Measurements from ENCODE around the gene COLEC12. TPM values are rescaled to one million over a fixed set of nuclear protein-coding genes. Genes with fewer than 3 reads are reported as not detected.

Gene COLEC12
- total RNA-seq, 4 donors from 2014 or later = 1.4 to 12.2 (median 4.0) TPM

- no peak for TF ChIP-seq POLR2A (IDR thresholded peaks at IDR 0.05)
- TF ChIP-seq, protein P1, sequence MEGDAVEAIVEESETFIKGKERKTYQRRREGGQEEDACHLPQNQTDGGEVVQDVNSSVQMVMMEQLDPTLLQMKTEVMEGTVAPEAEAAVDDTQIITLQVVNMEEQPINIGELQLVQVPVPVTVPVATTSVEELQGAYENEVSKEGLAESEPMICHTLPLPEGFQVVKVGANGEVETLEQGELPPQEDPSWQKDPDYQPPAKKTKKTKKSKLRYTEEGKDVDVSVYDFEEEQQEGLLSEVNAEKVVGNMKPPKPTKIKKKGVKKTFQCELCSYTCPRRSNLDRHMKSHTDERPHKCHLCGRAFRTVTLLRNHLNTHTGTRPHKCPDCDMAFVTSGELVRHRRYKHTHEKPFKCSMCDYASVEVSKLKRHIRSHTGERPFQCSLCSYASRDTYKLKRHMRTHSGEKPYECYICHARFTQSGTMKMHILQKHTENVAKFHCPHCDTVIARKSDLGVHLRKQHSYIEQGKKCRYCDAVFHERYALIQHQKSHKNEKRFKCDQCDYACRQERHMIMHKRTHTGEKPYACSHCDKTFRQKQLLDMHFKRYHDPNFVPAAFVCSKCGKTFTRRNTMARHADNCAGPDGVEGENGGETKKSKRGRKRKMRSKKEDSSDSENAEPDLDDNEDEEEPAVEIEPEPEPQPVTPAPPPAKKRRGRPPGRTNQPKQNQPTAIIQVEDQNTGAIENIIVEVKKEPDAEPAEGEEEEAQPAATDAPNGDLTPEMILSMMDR (IDR thresholded peaks at IDR 0.05) = no peak
- intact Hi-C loops (cut with DNase I) = no loop called here
- Histone ChIP-seq H3K4me3 (no peak overlapping the region), H3K27ac (no peak overlapping the region), H3K9me3 (no peaks in the 10 kb centered on the region), H3K4me1 (peaks cover 0 to 21% (median under 1%) of the 10 kb centered on the region in 3 donors), H3K36me3 (no peaks in the 10 kb centered on the region), H3K27me3 (no peaks in the 10 kb centered on the region)
- no peak for DNase-seq
- WGBS, 2 donors = 70 to 78% methylated on average over 6 to 7 of the region's 7 CpGs
Measured at GRCh38 chr18:389658-390357, 110.7 kb downstream of the COLEC12 start.

GRCh38 chr18:388200-388599 lies 112.3 kb downstream of the COLEC12 start:
- no peaks in the 10 kb centered on the region for H3K27me3 ChIP-seq
- DNase-seq = no peak
- no peaks in the 10 kb centered on the region for H3K9me3 ChIP-seq
- peaks cover 0 to 7% (median 0%) of the 10 kb centered on the region in 3 donors for H3K4me1 ChIP-seq
- intact Hi-C loops (cut with DNase I) = no loop called here
- no peak overlapping the region for H3K27ac ChIP-seq
- TF ChIP-seq, protein P1 (IDR thresholded peaks at IDR 0.05) = no peak
- no peak for TF ChIP-seq POLR2A (IDR thresholded peaks at IDR 0.05)
- no peak overlapping the region for H3K4me3 ChIP-seq
- WGBS, 2 donors = 81 to 89% methylated on average over 5 of the region's 5 CpGs
- H3K36me3 ChIP-seq = no peaks in the 10 kb centered on the region

DNA sequence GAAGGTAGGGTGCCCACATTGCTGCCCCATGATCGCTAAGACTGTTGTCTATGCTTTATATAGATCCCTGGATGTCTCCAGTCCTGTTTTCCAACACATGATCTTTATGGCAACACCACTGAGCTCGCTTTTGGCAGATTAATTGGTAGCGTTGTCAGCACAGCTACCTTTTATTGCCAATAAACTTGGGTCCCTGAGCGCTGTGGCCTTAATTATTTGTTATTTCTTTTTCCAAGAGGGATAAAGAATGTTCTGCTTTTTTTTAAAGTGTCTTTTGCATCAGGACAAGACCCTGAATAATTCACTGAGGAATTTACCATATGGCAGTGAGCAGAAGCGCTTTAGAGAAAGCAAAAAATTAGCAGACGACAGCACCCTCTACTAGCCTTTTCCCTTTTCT lies 113.5 kb downstream of the COLEC12 start:
- TF ChIP-seq POLR2A (IDR thresholded peaks at IDR 0.05) = no peak
- TF ChIP-seq, protein P1 (IDR thresholded peaks at IDR 0.05) = no peak
- intact Hi-C loops (cut with DNase I) = no loop called here
- no peak overlapping the region for H3K4me3 ChIP-seq
- H3K27me3 ChIP-seq = no peaks in the 10 kb centered on the region
- no peak overlapping the region for H3K27ac ChIP-seq
- no peaks in the 10 kb centered on the region for H3K9me3 ChIP-seq
- no peaks in the 10 kb centered on the region for H3K36me3 ChIP-seq
- WGBS, 2 donors = 77% methylated on average over 6 of the region's 6 CpGs
- DNase-seq = no peak
- no peaks in the 10 kb centered on the region for H3K4me1 ChIP-seq

GRCh38 chr18:384897-385296 lies 115.6 kb downstream of the COLEC12 start:
- Histone ChIP-seq H3K36me3 (no peaks in the 10 kb centered on the region), H3K27ac (no peak overlapping the region), H3K9me3 (no peaks in the 10 kb centered on the region), H3K4me3 (no peak overlapping the region), H3K4me1 (no peaks in the 10 kb centered on the region), H3K27me3 (no peaks in the 10 kb centered on the region)
- WGBS, 2 donors = 67 to 91% methylated on average over 1 to 2 of the region's 2 CpGs
- TF ChIP-seq, protein P1 (IDR thresholded peaks at IDR 0.05) = no peak
- TF ChIP-seq POLR2A (IDR thresholded peaks at IDR 0.05) = no peak
- intact Hi-C loops (cut with DNase I) = no loop called here
- no peak for DNase-seq

DNA sequence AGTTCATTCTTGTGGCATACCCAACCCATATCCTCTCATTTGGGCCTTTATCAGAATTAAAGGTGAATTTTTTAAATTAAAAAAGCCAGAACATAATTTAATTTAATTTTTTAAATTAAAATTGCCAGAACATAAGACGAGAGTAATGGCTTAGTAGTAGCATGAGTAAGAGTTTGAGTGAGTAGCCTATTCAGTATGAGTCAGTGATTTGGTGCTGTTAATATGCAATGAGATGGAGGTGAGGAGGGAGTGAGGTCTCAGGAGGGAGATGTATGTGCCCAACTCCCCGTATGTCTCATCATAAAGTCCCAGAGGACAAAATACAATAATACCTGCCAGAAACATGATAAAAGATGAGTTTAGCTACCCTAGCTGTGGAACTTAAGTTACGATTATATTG lies 117.4 kb downstream of the COLEC12 start:
- TF ChIP-seq POLR2A (IDR thresholded peaks at IDR 0.05) = no peak
- TF ChIP-seq, protein P1 (IDR thresholded peaks at IDR 0.05) = no peak
- Histone ChIP-seq H3K4me1 (peaks cover 0 to 4% (median 0%) of the 10 kb centered on the region in 3 donors), H3K36me3 (no peaks in the 10 kb centered on the region), H3K27ac (no peak overlapping the region), H3K4me3 (no peak overlapping the region), H3K9me3 (no peaks in the 10 kb centered on the region), H3K27me3 (no peaks in the 10 kb centered on the region)
- intact Hi-C loops (cut with DNase I) = no loop called here
- WGBS, 2 donors = 82% methylated on average over 3 of the region's 3 CpGs
- no peak for DNase-seq
